PFSK-1 (cell line): ENCODE results near the gene GSG1L.

ENCODE experiments used
- FOXP2 ChIP-seq: optimal IDR thresholded peaks from 2 replicates; pipeline ENCODE3; 2011; ENCODE audit warnings: borderline replicate concordance, control low read depth, inconsistent platforms; ENCODE audit not compliant: insufficient read depth; ENCODE audit errors: extremely low read length, extremely low read depth
- POLR2AphosphoS5 ChIP-seq: IDR thresholded peaks from 2 replicates; pipeline ENCODE4 v1.6.1; 2012; ENCODE audit warnings: low read depth, mild to moderate bottlenecking, control low read depth, low read length, moderate library complexity
- TAF1 ChIP-seq: IDR thresholded peaks from 2 replicates; pipeline ENCODE4 v1.6.1; 2012; ENCODE audit warnings: low read length, control low read depth, borderline replicate concordance; ENCODE audit not compliant: insufficient read depth
- TF ChIP-seq, protein P1 (sequence below), 2 experiments: IDR thresholded peaks; 2 replicates each; pipeline versions ENCODE4 v1.6.1 to v1.8.0; 2011 to 2012; ENCODE audit warnings: low read depth in 2 of 2, low read length in 2 of 2, control low read depth in 1 of 2, inconsistent platforms in 1 of 2, mild to moderate bottlenecking in 1 of 2, moderate library complexity in 1 of 2; ENCODE audit not compliant: insufficient read depth in 1 of 2

GRCh38 chr16:27991876-27992275 lies 71.6 kb downstream of the GSG1L start:
- TF ChIP-seq TAF1 (no peak), POLR2AphosphoS5 (no peak), FOXP2 (no peak)
- TF ChIP-seq, protein P1, sequence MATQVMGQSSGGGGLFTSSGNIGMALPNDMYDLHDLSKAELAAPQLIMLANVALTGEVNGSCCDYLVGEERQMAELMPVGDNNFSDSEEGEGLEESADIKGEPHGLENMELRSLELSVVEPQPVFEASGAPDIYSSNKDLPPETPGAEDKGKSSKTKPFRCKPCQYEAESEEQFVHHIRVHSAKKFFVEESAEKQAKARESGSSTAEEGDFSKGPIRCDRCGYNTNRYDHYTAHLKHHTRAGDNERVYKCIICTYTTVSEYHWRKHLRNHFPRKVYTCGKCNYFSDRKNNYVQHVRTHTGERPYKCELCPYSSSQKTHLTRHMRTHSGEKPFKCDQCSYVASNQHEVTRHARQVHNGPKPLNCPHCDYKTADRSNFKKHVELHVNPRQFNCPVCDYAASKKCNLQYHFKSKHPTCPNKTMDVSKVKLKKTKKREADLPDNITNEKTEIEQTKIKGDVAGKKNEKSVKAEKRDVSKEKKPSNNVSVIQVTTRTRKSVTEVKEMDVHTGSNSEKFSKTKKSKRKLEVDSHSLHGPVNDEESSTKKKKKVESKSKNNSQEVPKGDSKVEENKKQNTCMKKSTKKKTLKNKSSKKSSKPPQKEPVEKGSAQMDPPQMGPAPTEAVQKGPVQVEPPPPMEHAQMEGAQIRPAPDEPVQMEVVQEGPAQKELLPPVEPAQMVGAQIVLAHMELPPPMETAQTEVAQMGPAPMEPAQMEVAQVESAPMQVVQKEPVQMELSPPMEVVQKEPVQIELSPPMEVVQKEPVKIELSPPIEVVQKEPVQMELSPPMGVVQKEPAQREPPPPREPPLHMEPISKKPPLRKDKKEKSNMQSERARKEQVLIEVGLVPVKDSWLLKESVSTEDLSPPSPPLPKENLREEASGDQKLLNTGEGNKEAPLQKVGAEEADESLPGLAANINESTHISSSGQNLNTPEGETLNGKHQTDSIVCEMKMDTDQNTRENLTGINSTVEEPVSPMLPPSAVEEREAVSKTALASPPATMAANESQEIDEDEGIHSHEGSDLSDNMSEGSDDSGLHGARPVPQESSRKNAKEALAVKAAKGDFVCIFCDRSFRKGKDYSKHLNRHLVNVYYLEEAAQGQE (IDR thresholded peaks at IDR 0.05; ENCODE audit: insufficient read depth in 1 of 2, low read depth in 2 of 2, low read length in 2 of 2), result no peak
